ENCODE results near the gene HORMAD2. TPM values are rescaled to one million over a fixed set of nuclear protein-coding genes. Genes with fewer than 3 reads are reported as not detected.

HORMAD2 gene
- total and polyA plus RNA-seq, 9 of the 15 experiments (the other 6 are each of a cell fraction or from before 2014, with no cell fraction given): not detected

- POLR2A ChIA-PET: interaction anchor here (0.6 to 1.0 kb wide), 2 partner anchors 47 to 650 kb away, joined by 3 read pairs; no protein-coding TSS in a partner anchor
- H3K27ac ChIP-seq (ENCODE audit: extremely low read depth, low read depth, low read length): no peak overlapping the region
- TF ChIP-seq PCBP1 (IDR thresholded peaks at IDR 0.05; ENCODE audit: low read depth, low read length, poor library complexity, severe bottlenecking): no peak
- TF ChIP-seq, protein P1, sequence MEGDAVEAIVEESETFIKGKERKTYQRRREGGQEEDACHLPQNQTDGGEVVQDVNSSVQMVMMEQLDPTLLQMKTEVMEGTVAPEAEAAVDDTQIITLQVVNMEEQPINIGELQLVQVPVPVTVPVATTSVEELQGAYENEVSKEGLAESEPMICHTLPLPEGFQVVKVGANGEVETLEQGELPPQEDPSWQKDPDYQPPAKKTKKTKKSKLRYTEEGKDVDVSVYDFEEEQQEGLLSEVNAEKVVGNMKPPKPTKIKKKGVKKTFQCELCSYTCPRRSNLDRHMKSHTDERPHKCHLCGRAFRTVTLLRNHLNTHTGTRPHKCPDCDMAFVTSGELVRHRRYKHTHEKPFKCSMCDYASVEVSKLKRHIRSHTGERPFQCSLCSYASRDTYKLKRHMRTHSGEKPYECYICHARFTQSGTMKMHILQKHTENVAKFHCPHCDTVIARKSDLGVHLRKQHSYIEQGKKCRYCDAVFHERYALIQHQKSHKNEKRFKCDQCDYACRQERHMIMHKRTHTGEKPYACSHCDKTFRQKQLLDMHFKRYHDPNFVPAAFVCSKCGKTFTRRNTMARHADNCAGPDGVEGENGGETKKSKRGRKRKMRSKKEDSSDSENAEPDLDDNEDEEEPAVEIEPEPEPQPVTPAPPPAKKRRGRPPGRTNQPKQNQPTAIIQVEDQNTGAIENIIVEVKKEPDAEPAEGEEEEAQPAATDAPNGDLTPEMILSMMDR (IDR thresholded peaks at IDR 0.05 in 2 of 3, conservative IDR thresholded peaks at IDR 0.05 in 1 of 3; ENCODE audit: insufficient read depth in 2 of 3, low read depth in 1 of 3, low read length in 3 of 3): no peak
- no peak for TF ChIP-seq AFF1 (IDR thresholded peaks at IDR 0.05; ENCODE audit: low read depth in 1 of 2, partially characterized antibody in 2 of 2)
- TF ChIP-seq ZNF707 (CRISPR knock-in tag; conservative IDR thresholded peaks at IDR 0.05): no peak
- TF ChIP-seq SIN3A (IDR thresholded peaks at IDR 0.05; ENCODE audit: borderline replicate concordance in 2 of 2, control insufficient read depth in 1 of 2, low read depth in 2 of 2, low read length in 2 of 2): no peak
- TF ChIP-seq CREB1 (IDR thresholded peaks at IDR 0.05): no peak
- no peak for TF ChIP-seq CREB1 (CRISPR knock-in tag; IDR thresholded peaks at IDR 0.05)
- no peak for TF ChIP-seq POLR2A (conservative IDR thresholded peaks at IDR 0.05)
- no peak for TF ChIP-seq HINFP (tag; conservative IDR thresholded peaks at IDR 0.05; ENCODE audit: low read depth)
- no peak for TF ChIP-seq ATF7 (IDR thresholded peaks at IDR 0.05)
- no peak for TF ChIP-seq ZNF143 (CRISPR knock-in tag; IDR thresholded peaks at IDR 0.05)
- TF ChIP-seq MNT (conservative IDR thresholded peaks at IDR 0.05): no peak
These were observed 78.7 kb downstream of the HORMAD2 start for GRCh38 chr22:30158744-30159500.

More at GRCh38 chr22:30158744-30159500, 78.7 kb downstream of the HORMAD2 start:
- in situ Hi-C loops (cut with MboI) (no loop called here), intact Hi-C loops (cut with micrococcal nuclease) (no loop called here)
- Histone ChIP-seq H3K9me1 (ENCODE audit: control insufficient read depth, insufficient read depth, low read length) (no peaks in the 10 kb centered on the region), H4K20me1 (replicated peaks; ENCODE audit: control insufficient read depth, insufficient read depth, low read length) (no peaks in the 10 kb centered on the region), H3K9me3 (replicated peaks; ENCODE audit: control insufficient read depth, insufficient read depth, low read depth, low read length) (no peaks in the 10 kb centered on the region), H3K4me3 (no peak overlapping the region), H3K9ac (ENCODE audit: insufficient read depth in 1 of 2, low read depth in 2 of 2, low read length in 2 of 2) (no peak overlapping the region), H2AFZ (ENCODE audit: low read depth, low read length) (no peak overlapping the region), H3K4me2 (ENCODE audit: insufficient read depth, low read length) (no peak overlapping the region), H3K27me3 (ENCODE audit: control insufficient read depth in 2 of 2, insufficient read depth in 2 of 2, low read length in 2 of 2) (no peaks in the 10 kb centered on the region), H3K79me2 (ENCODE audit: control insufficient read depth, insufficient read depth, low read length) (no peaks in the 10 kb centered on the region), H3K36me3 (ENCODE audit: control insufficient read depth, insufficient read depth, low read length) (no peaks in the 10 kb centered on the region), H3K4me1 (replicated peaks in 1 of 2; ENCODE audit: control insufficient read depth in 2 of 2, insufficient read depth in 2 of 2, low read length in 2 of 2) (no peaks in the 10 kb centered on the region; a peak in 1 of 5 replicates)
- ATAC-seq: no peak
- DNase-seq (ENCODE audit: extremely low read depth in 1 of 4, low spot score in 3 of 4): no peak
- 32% methylated on average over 6 of the region's 11 CpGs for WGBS (ENCODE audit: insufficient coverage, low coverage, missing lambda C conversion rate)
- BruUV-seq (replicated peaks): no TSS peak
- no peak for FAIRE-seq
- CTCF ChIA-PET (ENCODE audit: low intra/inter-chr PET ratio): no interaction called here
